Measurements from ENCODE around the gene PLEKHF1.

GRCh38 chr19:29623726-29624488 is 41.4 kb upstream of the PLEKHF1 start:
- TF ChIP-seq CTCF (IDR thresholded peaks at IDR 0.05): no peak
- no peak for TF ChIP-seq POLR2A (IDR thresholded peaks at IDR 0.05)

All from lower leg skin (tissue), 3 donors.